Measurements from ENCODE around the gene BID.
"Not testable (repeated sequence)": the region's sequence is repeated elsewhere in the genome, so short reads cannot be mapped to it uniquely, and the experiment has no call there.

BID gene

DNA sequence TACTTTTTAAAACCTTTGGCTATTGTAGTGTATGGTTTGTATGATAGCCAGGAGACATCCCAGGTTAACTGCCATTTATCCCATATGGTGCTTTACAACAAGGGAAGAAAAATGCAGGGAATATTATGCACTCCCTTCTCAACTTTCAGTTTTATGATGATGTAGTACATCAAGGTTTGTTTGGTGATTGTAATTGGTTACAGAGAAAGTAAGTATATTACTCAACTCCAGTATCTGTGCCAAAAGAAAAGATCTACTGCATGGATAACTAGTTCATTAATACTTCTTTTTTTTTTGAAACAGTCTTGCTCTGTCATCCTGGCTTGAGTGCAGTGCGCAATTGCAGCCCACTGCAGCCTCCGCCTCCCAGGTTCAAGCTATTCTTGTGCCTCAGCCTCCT, 70.5 kb downstream of the BID start:
- DNase-seq (ENCODE audit: low spot score) = no peak

DNA sequence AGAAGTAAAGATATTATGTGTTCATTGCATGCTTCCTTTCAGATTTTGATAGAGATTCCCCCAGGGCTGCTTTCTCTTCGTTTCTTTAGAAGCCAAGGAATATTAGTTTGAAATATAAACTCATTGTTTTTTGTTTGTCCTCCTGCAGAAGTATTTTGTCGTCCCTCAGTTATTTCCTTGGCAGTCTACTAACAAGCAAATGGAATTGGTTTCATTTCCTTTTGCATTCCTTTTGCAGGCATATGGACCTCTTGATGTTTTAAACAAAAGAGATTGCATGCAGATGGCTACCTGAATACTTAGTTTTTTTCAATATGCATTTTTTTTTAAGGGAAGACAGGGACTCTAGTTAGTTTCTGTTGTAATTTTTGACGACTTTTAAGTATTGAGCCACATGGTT, 73.5 kb downstream of the BID start:
- DNase-seq (ENCODE audit: low spot score) = no peak

DNA sequence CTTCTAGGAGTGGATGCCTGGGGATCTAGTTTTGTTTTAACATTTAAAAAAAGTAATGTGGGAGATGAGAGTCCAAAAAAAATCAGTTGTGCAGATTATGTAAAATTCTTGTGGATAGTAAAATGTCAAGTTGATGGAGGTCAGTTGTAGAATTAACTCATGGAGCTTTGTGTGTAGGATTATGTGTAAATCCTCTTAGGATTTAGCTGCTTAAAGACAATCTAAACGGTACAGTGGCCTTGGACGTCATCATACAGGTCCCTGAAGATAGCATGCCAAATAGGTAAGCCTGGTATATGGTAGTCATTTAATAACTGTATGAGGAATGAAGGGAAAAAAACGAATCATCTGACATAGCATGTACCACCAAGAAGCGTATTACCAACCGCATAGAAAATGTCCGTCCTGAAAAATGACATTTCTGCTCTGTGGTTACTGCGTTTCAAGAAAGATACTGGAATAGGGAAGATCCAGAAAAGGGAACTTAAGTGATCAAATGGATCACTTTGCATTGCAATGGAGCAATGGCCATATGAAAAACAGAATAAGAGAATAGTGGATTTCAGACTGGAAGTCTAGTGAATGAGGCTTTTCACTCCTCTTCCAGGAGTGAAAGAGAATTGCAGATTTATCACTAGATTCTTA, 74.5 kb downstream of the BID start:
- no peak for DNase-seq (ENCODE audit: low spot score)

DNA sequence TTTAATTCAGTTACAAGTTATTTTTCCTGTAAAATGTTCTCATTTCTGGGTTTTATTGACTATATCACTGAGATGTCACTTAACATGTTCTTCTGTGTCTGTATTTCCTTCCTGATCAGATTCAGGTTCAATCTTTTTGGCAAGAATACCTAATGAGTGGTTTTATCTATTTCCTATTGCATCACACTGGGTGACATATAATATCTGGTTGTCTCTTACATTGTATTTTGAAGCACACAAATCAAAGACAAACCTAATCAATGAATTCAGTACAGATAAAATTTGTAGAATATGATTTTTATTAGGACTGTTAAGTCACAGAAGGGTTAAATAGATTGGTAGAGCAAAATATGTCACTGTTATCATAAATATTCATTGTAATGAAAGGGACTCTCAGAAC, 75.3 kb downstream of the BID start:
- DNase-seq (ENCODE audit: low spot score) = no peak

DNA sequence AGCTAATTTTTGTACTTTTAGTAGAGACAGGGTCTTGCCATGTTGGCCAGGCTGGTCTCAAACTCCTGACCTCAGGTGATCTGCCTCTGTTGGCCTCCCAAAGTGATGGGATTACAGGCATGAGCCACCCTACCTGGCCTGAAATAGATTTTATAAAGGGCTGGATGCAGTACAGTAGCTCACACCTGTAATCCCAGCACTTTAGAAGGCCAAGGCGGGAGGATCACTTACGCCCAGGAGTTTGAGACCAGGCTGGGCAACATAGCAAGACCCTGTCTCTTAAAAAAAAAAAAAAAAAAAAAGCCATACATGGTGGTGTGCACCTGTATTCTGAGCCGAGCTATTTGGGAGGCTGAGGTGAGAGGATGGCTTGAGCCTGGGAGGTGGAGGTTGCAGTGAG, 76.0 kb downstream of the BID start:
- not testable (repeated sequence) for DNase-seq (ENCODE audit: low spot score)

DNA sequence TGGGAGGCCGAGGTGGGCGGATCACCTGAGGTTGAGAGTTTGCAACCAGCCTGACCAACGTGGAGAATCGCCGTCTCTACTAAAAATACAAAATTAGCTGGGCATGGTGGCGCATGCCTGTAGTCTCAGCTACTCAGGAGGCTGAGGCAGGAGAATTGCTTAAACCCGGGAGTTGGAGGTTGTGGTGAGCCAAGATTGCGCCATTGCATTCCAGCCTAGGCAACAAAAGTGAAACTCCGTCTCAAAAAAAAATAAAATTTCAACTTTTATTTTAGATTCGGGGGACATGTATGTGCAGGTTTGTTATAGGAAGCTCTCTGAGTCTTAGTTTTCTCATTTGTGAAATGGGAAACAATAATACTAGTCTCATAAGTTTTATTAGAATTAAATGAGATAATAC, 77.1 kb downstream of the BID start:
- not testable (repeated sequence) for DNase-seq (ENCODE audit: low spot score)

DNA sequence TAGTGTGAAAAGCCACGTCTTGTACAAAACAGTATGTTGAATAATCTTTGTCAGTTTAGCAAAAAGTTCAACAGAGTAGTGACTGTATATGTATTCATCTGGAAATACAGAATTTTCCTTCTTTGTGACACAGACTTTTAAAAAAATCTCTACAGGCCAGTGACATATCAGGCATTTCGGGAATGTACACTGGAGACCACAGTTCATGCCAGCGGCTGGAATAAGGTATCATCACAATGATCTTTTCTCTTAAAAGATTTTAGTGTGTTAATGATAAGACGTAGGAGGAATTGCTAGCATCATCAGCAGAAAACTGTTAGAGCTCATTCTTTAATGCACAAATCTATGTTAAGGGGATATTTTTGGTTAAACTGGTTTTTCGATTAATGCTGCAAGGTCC, 78.3 kb downstream of the BID start:
- DNase-seq (ENCODE audit: low spot score) = no peak

DNA sequence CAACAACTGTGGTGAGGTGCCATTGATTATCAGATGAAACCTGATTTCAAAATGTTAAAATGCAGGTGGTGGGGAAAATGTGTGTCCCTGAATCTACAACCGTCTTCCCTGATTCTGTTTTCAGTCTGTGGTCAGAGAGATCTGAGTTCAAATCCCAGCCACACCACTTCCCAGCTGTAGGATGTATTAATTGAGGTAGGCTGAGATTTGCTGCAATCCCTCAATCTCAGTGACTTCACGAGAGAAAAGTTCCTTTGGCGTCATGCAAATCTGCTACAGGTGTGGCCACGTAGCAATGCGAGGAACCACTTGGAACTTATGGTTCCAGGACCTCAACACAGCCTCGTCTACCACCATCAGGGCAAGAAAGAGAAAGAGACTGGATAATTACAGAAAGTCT, 79.5 kb downstream of the BID start:
- no peak for DNase-seq (ENCODE audit: low spot score)

DNA sequence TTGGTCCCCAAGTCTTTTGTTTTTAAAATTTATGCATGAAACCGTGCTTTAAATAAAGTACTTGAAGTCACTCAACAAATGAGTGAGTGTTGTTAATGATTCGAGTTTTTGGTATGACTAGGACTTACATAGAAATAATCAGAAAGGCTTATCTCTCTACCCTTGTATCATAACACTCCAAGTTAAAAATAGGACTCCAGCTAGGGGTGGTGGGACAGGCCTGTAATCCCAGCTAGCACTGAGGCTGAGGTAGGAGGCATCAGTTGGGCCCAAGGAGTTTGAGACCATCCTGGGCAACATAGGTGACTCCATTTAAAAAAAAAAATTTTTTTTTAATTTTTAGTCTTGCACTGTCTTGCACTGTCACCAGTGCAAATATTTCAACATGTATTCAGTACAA, 80.1 kb downstream of the BID start:
- no peak for DNase-seq (ENCODE audit: low spot score)

DNA sequence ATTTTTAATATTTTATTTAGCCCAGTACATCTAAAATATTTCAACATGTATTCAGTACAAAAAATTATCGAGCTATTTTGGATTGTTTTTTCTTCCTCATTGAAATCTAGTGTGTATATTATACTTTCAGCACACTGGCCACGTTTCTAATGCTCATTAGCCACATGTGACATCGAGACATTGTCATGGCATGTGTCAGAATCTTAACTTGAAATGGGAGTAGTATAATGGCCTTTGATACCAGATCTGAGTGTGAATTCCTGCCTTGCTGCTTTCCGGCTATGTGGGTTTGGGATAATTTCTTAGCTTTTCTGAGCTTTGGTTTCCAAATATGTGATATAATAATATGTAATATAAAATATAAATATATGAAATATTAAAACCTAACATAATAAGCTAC, 81.4 kb downstream of the BID start:
- no peak for DNase-seq (ENCODE audit: low spot score)

DNA sequence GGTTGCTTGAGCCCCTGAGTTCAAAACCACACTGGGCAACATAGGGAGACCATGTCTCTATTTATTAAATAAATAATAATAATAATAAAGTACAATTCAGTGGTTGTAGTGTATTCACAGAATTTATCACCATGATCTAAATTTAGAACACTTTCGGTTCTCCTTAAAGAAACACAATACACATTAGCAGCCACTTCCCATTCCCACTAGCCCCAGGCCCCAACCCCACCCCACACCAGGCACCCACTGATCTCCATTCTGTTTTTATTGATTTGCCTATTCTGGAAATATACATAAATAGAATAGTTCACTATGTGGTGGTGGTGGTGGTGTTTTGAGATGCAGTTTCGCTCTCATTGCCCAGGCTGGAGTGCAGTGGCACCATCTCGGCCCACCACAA, 90.0 kb downstream of the BID start:
- no peak for DNase-seq (ENCODE audit: low spot score)

Data from globus pallidus (tissue), 1 donor.